ENCODE data around the gene HOXC5. TPM values are rescaled to one million over a fixed set of nuclear protein-coding genes. Genes with fewer than 3 reads are reported as not detected.
A peak's percentile ranks its signal among the peaks of the same experiment; 100 is the strongest.

HOXC5 gene
- total RNA-seq, 1 experiment from 2014 or later, result 5.0 TPM

DNA sequence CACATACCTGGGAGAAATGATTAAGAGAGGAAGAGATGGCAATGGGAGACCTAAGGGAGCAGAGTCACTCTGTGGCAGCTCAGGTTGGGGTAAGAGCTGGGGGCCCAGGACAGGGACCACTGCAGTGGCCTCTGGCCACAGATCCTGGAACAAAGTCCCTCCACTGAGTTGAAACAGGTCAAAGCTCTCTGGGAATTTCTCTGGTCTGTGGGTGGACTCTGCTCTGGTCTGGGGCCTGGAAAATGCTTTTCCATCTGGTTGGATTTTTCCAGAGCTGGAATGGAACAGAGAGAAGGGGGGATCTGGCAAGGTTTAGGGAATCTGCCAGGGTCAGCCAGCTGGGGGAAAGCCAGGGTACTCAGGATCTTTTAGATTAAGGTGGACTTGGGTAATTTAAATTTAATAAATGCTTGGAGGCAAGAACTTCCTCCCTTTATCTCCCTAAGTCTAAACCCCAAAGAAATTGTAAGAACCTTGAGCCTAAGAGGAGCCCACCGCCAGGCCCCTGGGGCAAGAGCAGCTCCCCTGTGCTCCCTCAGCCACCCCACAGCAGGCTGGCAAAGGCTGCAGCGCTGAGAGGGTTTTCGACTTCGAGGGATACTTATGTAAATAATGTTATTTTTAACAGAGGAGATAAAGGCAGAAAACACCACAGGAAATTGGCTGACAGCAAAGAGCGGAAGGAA is 44.2 kb upstream of the HOXC5 start:
- intact Hi-C loops (cut with micrococcal nuclease; ENCODE audit: unreplicated experiment), result no loop called here
- ChIA-PET POLR2A (interaction anchor here (0.5 to 1.8 kb wide), 3 partner anchors 10 to 301 kb away, joined by 3 to 9 read pairs (median 4); no protein-coding TSS in a partner anchor), CTCF (interaction anchor here (0.7 to 1.3 kb wide), 2 partner anchors 9 to 210 kb away, joined by 5 to 8 read pairs; no protein-coding TSS in a partner anchor)

DNA sequence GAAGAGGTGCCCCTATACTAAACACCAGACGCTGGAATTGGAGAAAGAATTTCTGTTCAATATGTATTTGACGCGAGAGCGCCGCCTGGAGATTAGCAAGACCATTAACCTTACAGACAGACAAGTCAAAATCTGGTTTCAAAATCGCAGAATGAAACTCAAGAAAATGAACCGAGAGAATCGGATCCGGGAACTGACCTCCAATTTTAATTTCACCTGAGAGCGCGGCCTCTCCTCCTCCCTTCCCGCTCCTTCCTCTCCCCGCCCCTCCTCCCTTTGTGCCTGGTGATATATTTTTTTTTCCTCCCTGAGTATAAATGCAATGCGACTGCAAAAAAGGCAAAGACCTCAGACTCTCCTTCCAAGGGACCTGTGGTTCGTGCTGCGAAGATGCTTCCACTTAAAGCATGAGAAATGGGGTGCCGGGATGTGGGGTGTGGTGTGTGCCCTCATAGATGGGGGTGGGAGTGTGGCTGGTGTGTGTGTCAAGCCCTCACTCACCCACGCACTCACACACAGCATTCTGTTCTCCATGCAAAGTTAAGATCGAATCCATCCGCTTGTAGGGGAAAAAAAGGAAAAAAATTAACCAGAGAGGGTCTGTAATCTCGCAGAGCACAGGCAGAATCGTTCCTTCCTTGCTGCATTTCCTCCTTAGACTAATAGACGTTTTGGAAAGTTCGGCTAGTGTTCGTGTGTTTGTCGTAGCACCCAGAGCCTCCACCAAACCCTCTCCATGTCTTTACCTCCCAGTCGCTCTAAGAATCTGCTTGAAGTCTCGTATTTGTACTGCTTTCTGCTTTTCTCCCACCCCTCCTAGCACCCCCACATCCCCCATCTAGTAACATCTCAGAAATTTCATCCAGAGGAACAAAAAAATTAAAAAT is 43.4 kb upstream of the HOXC5 start:
- Histone ChIP-seq H3K9me3 (ENCODE audit: control insufficient read depth, insufficient read depth, low read depth, low read length) (no peaks in the 10 kb centered on the region), H3K27ac (ENCODE audit: low read length) (peak overlapping the region; percentile 99), H3K27me3 (ENCODE audit: control insufficient read depth, insufficient read depth, low read length) (no peaks in the 10 kb centered on the region), H3K4me3 (ENCODE audit: low read depth in 2 of 2, low read length in 2 of 2) (peak overlapping the region; percentile 66 to 67), H3K4me1 (ENCODE audit: control insufficient read depth, insufficient read depth, low read length) (peaks cover 19% of the 10 kb centered on the region), H3K36me3 (ENCODE audit: control insufficient read depth, insufficient read depth, low read length) (no peaks in the 10 kb centered on the region)
- intact Hi-C loops (cut with micrococcal nuclease; ENCODE audit: unreplicated experiment), result loop anchor here (10.0 kb wide), 1 partner anchor 605 kb away; the partner anchor contains the start of gene SP1
- ChIA-PET CTCF (no interaction called here), POLR2A (interaction anchor here (0.7 kb wide), 1 partner anchor 68 kb away, joined by 3 read pairs; no protein-coding TSS in a partner anchor)
- ATAC-seq (no peak), DNase-seq (ENCODE audit: low read depth, low spot score) (no peak)
- BruUV-seq (replicated peaks), result TSS peak; percentile 19
- TF ChIP-seq, protein P1, sequence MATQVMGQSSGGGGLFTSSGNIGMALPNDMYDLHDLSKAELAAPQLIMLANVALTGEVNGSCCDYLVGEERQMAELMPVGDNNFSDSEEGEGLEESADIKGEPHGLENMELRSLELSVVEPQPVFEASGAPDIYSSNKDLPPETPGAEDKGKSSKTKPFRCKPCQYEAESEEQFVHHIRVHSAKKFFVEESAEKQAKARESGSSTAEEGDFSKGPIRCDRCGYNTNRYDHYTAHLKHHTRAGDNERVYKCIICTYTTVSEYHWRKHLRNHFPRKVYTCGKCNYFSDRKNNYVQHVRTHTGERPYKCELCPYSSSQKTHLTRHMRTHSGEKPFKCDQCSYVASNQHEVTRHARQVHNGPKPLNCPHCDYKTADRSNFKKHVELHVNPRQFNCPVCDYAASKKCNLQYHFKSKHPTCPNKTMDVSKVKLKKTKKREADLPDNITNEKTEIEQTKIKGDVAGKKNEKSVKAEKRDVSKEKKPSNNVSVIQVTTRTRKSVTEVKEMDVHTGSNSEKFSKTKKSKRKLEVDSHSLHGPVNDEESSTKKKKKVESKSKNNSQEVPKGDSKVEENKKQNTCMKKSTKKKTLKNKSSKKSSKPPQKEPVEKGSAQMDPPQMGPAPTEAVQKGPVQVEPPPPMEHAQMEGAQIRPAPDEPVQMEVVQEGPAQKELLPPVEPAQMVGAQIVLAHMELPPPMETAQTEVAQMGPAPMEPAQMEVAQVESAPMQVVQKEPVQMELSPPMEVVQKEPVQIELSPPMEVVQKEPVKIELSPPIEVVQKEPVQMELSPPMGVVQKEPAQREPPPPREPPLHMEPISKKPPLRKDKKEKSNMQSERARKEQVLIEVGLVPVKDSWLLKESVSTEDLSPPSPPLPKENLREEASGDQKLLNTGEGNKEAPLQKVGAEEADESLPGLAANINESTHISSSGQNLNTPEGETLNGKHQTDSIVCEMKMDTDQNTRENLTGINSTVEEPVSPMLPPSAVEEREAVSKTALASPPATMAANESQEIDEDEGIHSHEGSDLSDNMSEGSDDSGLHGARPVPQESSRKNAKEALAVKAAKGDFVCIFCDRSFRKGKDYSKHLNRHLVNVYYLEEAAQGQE (IDR thresholded peaks at IDR 0.05; ENCODE audit: insufficient read depth in 1 of 2, low read depth in 2 of 2, low read length in 1 of 2), result no peak
- TF ChIP-seq POLR2AphosphoS5 (IDR thresholded peaks at IDR 0.05; ENCODE audit: low read depth, low read length), result no peak
- TF ChIP-seq SIN3A (IDR thresholded peaks at IDR 0.05; ENCODE audit: borderline replicate concordance, insufficient read depth, low read depth, low read length), result 0 out of 2 replicates have a peak, but pooled peaks have one; percentile 59
- TF ChIP-seq TCF7L2 (IDR thresholded peaks at IDR 0.05; ENCODE audit: low read depth, low read length), result no peak
- TF ChIP-seq, protein P2, sequence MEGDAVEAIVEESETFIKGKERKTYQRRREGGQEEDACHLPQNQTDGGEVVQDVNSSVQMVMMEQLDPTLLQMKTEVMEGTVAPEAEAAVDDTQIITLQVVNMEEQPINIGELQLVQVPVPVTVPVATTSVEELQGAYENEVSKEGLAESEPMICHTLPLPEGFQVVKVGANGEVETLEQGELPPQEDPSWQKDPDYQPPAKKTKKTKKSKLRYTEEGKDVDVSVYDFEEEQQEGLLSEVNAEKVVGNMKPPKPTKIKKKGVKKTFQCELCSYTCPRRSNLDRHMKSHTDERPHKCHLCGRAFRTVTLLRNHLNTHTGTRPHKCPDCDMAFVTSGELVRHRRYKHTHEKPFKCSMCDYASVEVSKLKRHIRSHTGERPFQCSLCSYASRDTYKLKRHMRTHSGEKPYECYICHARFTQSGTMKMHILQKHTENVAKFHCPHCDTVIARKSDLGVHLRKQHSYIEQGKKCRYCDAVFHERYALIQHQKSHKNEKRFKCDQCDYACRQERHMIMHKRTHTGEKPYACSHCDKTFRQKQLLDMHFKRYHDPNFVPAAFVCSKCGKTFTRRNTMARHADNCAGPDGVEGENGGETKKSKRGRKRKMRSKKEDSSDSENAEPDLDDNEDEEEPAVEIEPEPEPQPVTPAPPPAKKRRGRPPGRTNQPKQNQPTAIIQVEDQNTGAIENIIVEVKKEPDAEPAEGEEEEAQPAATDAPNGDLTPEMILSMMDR (IDR thresholded peaks at IDR 0.05), result peak; percentile 82
- in situ Hi-C loops (cut with HindIII; ENCODE audit: low pct_unique_long_range_greater_than_20kb, low sequenced_read_pairs), result no loop called here

More for the DNA sequence above, 44.2 kb upstream of the HOXC5 start:
- H3K9me3 ChIP-seq (ENCODE audit: control insufficient read depth, insufficient read depth, low read depth, low read length), result no peaks in the 10 kb centered on the region
- in situ Hi-C loops (cut with HindIII; ENCODE audit: low pct_unique_long_range_greater_than_20kb, low sequenced_read_pairs), result no loop called here
- peak overlapping the region; percentile 66 to 67 for H3K4me3 ChIP-seq (ENCODE audit: low read depth in 2 of 2, low read length in 2 of 2)
- H3K4me1 ChIP-seq (ENCODE audit: control insufficient read depth, insufficient read depth, low read length), result peaks cover 19% of the 10 kb centered on the region
- no peaks in the 10 kb centered on the region for H3K36me3 ChIP-seq (ENCODE audit: control insufficient read depth, insufficient read depth, low read length)
- no peak for ATAC-seq
- no peak for DNase-seq (ENCODE audit: low read depth, low spot score)
- BruUV-seq (replicated peaks), result no TSS peak
- no peaks in the 10 kb centered on the region for H3K27me3 ChIP-seq (ENCODE audit: control insufficient read depth, insufficient read depth, low read length)
- peak overlapping the region; percentile 99 for H3K27ac ChIP-seq (ENCODE audit: low read length)
- no peak for TF ChIP-seq SIN3A (IDR thresholded peaks at IDR 0.05; ENCODE audit: borderline replicate concordance, insufficient read depth, low read depth, low read length)
- TF ChIP-seq POLR2AphosphoS5 (IDR thresholded peaks at IDR 0.05; ENCODE audit: low read depth, low read length), result no peak
- TF ChIP-seq, protein P1 (IDR thresholded peaks at IDR 0.05; ENCODE audit: insufficient read depth in 1 of 2, low read depth in 2 of 2, low read length in 1 of 2), result no peak
- TF ChIP-seq TCF7L2 (IDR thresholded peaks at IDR 0.05; ENCODE audit: low read depth, low read length), result no peak
- TF ChIP-seq, protein P2 (IDR thresholded peaks at IDR 0.05), result no peak

All from Panc1 (cell line).